22Rv1 (cell line): Measurements from ENCODE around the gene RAP1GAP.

Experiments used
- ZFX ChIP-seq: fragments of 450-650 bp; IDR thresholded peaks from 2 replicates; pipeline ENCODE4 v1.6.1; 2017; ENCODE audit warnings: antibody characterized with exemption, borderline replicate concordance
- TF ChIP-seq, protein P1 (sequence below): fragments of 450-650 bp; IDR thresholded peaks from 2 replicates; pipeline ENCODE4 v1.5.1; 2017; ENCODE audit warnings: mild to moderate bottlenecking

DNA sequence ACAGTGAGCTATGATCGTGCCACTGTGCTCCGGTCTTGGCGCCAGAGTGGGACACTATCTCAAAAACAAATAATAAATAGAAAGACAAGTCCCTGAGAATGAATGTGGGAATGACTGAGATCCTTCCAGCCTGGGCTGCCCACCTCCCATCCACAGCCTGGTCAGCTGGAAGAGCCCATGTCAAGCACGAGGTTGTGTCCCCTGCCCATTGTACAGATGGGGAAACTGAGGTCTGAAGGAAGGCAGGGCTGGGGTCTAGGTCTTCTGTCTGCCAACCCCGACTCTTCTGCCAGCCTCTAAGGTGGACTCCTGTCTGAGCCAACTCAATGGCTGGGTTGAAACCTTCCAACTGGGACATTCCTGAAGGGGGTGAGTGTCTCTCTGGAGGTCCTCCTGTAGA is 79.5 kb downstream of the RAP1GAP start:
- TF ChIP-seq, protein P1, sequence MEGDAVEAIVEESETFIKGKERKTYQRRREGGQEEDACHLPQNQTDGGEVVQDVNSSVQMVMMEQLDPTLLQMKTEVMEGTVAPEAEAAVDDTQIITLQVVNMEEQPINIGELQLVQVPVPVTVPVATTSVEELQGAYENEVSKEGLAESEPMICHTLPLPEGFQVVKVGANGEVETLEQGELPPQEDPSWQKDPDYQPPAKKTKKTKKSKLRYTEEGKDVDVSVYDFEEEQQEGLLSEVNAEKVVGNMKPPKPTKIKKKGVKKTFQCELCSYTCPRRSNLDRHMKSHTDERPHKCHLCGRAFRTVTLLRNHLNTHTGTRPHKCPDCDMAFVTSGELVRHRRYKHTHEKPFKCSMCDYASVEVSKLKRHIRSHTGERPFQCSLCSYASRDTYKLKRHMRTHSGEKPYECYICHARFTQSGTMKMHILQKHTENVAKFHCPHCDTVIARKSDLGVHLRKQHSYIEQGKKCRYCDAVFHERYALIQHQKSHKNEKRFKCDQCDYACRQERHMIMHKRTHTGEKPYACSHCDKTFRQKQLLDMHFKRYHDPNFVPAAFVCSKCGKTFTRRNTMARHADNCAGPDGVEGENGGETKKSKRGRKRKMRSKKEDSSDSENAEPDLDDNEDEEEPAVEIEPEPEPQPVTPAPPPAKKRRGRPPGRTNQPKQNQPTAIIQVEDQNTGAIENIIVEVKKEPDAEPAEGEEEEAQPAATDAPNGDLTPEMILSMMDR, result no peak
- no peak for TF ChIP-seq ZFX
